Ascending aorta (tissue), 2 donors: Measurements from ENCODE around the gene GPC2. TPM values are rescaled to one million over a fixed set of nuclear protein-coding genes. Genes with fewer than 3 reads are reported as not detected.
"Not testable (repeated sequence)": the region's sequence is repeated elsewhere in the genome, so short reads cannot be mapped to it uniquely, and the experiment has no call there.

Experiments used
- DNase-seq, 2 donors: peaks; one replicate each; pipeline ENCODE4 v3.0.0-alpha.2; 2019; ENCODE audit warnings: low spot score in 2 of 2
- H3K27ac ChIP-seq, 2 donors: fragments of 200-600 bp; sonication (generic); one replicate each; pipeline ENCODE4 v1.5.1; 2016 to 2017; ENCODE audit warnings: mild to moderate bottlenecking in 1 of 2
- H3K27me3 ChIP-seq: fragments of 200-600 bp; sonication (generic); one replicate; pipeline ENCODE4 v1.5.1; 2017
- H3K36me3 ChIP-seq, 2 donors: fragments of 200-600 bp; sonication (generic); one replicate each; pipeline ENCODE4 v1.5.1; 2016
- H3K4me1 ChIP-seq, 2 donors: fragments of 200-600 bp; sonication (generic); one replicate each; pipeline ENCODE4 v1.5.1; 2016 to 2017; ENCODE audit warnings: mild to moderate bottlenecking in 1 of 2
- H3K4me3 ChIP-seq, 2 donors: fragments of 200-600 bp; sonication (generic); one replicate each; pipeline ENCODE4 v1.5.1; 2016 to 2017; ENCODE audit warnings: mild to moderate bottlenecking in 1 of 2
- H3K9me3 ChIP-seq, 2 donors: fragments of 200-600 bp; sonication (generic); one replicate each; pipeline ENCODE4 v1.5.1; 2016
- intact Hi-C: fragments of 100-400 bp; cut with DNase I; formaldehyde crosslinking; loops from one replicate; pipeline ENCODE4 v1.15.1; 2023
- total RNA-seq: library from RNA; depleted of rRNA; stranded (reverse); fragments of >200 nt; gene quantifications from one replicate; pipeline ENCODE4 v1.1.0, GENCODE V29; 2016
- TF ChIP-seq, protein P1 (sequence below), 3 experiments: fragments of 200-600 bp in 2 of 3; fragments of 450-650 bp in 1 of 3; sonication (generic) in 2 of 3; IDR thresholded peaks; one replicate each; pipeline ENCODE4 v1.5.1; 2016 to 2019; ENCODE audit warnings: antibody characterized with exemption in 3 of 3, mild to moderate bottlenecking in 1 of 3, moderate library complexity in 1 of 3

The GPC2 gene
- total RNA-seq, 1 donor from 2014 or later = not detected

- H3K9me3 ChIP-seq = no peaks in the 10 kb centered on the region
- TF ChIP-seq, protein P1, sequence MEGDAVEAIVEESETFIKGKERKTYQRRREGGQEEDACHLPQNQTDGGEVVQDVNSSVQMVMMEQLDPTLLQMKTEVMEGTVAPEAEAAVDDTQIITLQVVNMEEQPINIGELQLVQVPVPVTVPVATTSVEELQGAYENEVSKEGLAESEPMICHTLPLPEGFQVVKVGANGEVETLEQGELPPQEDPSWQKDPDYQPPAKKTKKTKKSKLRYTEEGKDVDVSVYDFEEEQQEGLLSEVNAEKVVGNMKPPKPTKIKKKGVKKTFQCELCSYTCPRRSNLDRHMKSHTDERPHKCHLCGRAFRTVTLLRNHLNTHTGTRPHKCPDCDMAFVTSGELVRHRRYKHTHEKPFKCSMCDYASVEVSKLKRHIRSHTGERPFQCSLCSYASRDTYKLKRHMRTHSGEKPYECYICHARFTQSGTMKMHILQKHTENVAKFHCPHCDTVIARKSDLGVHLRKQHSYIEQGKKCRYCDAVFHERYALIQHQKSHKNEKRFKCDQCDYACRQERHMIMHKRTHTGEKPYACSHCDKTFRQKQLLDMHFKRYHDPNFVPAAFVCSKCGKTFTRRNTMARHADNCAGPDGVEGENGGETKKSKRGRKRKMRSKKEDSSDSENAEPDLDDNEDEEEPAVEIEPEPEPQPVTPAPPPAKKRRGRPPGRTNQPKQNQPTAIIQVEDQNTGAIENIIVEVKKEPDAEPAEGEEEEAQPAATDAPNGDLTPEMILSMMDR (IDR thresholded peaks at IDR 0.05) = peak; percentile 62 to 70 (median 69)
- H3K36me3 ChIP-seq = no peaks in the 10 kb centered on the region
- no peak overlapping the region for H3K27ac ChIP-seq
- intact Hi-C loops = loop anchor here (5.0 kb wide), 2 partner anchors 85 to 140 kb away; partner anchors contain the start of gene PVRIG
- H3K4me3 ChIP-seq = no peak overlapping the region
- peaks cover 0 to 8% of the 10 kb centered on the region in 2 donors for H3K4me1 ChIP-seq
- no peak for DNase-seq
- no peaks in the 10 kb centered on the region for H3K27me3 ChIP-seq
These were observed 44.5 kb downstream of the GPC2 start for GRCh38 chr7:100132697-100133151.

- Histone ChIP-seq H3K27me3 (no peaks in the 10 kb centered on the region), H3K9me3 (no peaks in the 10 kb centered on the region), H3K27ac (no peak overlapping the region), H3K4me1 (peaks cover 0 to 8% of the 10 kb centered on the region in 2 donors), H3K4me3 (no peak overlapping the region), H3K36me3 (no peaks in the 10 kb centered on the region)
- TF ChIP-seq, protein P1 (IDR thresholded peaks at IDR 0.05) = no peak
- DNase-seq = no peak
- intact Hi-C loops = loop anchor here (5.0 kb wide), 2 partner anchors 85 to 140 kb away; partner anchors contain the start of gene PVRIG
These were observed 45.1 kb downstream of the GPC2 start for GRCh38 chr7:100132126-100132525.

DNA sequence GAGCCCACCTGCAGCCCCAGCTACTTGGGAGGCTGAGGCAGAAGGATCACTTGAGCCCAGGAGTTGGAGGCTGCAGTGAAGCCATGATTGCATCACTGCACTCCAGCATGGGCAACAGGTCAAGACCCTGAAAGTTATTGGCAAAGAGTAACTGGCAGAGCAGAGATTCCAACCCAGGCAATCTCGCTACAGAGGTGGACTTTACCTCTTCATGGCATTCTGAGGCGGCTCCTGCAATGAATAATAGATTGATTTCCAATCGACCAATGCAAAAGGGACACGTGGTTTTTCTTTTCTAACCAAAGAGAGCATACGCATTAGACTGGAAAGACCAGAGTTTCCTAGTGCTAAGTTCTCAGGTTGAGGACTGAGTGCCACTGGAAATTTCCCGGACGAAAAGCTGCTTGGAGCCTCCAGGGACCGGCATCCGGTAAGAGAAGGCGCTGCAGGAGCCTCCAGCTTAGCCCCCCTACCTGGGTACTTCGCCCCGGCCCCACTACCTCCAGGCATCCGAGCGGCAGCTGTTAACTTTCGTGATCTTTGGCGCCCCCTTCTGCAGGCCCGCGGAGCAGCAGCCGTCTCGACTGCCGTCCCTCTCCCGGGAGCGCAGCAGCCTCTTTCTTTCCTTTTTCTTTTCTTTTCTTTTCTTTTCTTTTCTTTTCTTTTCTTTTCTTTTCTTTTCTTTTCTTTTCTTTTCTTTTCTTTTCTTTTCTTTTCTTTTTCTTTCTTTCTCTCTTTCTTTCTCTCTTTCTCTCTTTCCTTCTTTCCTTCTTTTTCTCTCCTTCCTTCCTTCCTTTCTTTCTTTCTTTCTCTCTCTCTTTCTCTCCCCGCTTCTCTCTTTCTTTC is 46.4 kb downstream of the GPC2 start:
- no peaks in the 10 kb centered on the region for H3K27me3 ChIP-seq
- peaks cover 0 to 13% of the 10 kb centered on the region in 2 donors for H3K4me1 ChIP-seq
- H3K27ac ChIP-seq = no peak overlapping the region
- DNase-seq = peak in 1 of 2 donors; percentile 84
- intact Hi-C loops = loop anchor here (5.0 kb wide), 2 partner anchors 86 to 139 kb away; partner anchors contain the start of gene PVRIG
- H3K9me3 ChIP-seq = no peaks in the 10 kb centered on the region
- no peaks in the 10 kb centered on the region for H3K36me3 ChIP-seq
- peak overlapping the region in 1 of 2 donors; percentile 55 for H3K4me3 ChIP-seq
- TF ChIP-seq, protein P1 (IDR thresholded peaks at IDR 0.05) = peak; percentile 75 to 89 (median 83)

GRCh38 chr7:100130220-100130607 is 47.0 kb downstream of the GPC2 start:
- DNase-seq, H3K4me3 ChIP-seq, H3K27me3 ChIP-seq, H3K36me3 ChIP-seq, H3K9me3 ChIP-seq, H3K27ac ChIP-seq: not testable (repeated sequence)
- intact Hi-C loops = loop anchor here (5.0 kb wide), 2 partner anchors 87 to 138 kb away; partner anchors contain the start of gene PVRIG
- H3K4me1 ChIP-seq = peaks cover 0 to 14% of the 10 kb centered on the region in 2 donors

DNA sequence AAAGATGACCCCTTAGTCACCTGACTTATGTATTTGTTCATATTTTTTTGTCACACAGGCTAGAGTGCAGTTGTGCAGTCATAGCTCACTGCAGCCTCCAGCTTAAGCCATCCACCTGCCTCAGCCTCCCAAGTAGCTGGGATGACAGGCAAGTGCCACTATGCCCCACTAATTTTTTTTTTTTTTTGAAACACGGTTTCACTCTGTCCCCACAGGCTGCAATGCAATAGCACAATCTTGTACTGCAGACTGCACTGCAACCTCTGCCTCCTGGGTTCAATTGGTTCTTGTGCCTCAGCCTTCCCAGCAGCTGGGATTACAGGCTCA is 48.6 kb downstream of the GPC2 start:
- Histone ChIP-seq H3K27me3 (no peaks in the 10 kb centered on the region), H3K9me3 (no peaks in the 10 kb centered on the region), H3K27ac (peak overlapping the region in 1 of 2 donors; percentile 98), H3K36me3 (no peaks in the 10 kb centered on the region), H3K4me3 (peak overlapping the region in 1 of 2 donors; percentile 99), H3K4me1 (peaks cover 0 to 14% of the 10 kb centered on the region in 2 donors)
- no peak for DNase-seq
- intact Hi-C loops = loop anchor here (10.0 kb wide), 1 partner anchor 296 kb away; the partner anchor contains the start of genes MEPCE and ZCWPW1
- TF ChIP-seq, protein P1 (IDR thresholded peaks at IDR 0.05) = no peak
